GM11168 (cell line): ENCODE data around the gene ARPC1A.
"Not testable (repeated sequence)": the region's sequence is repeated elsewhere in the genome, so short reads cannot be mapped to it uniquely, and the experiment has no call there.

Experiments used
- in situ Hi-C: fragments of 300-500 bp; cut with MboI; formaldehyde crosslinking; loops from one replicate; pipeline ENCODE4 v1.12.0; 2022; ENCODE audit warnings: low sequenced_read_pairs; ENCODE audit not compliant: unreplicated experiment

Gene ARPC1A

DNA sequence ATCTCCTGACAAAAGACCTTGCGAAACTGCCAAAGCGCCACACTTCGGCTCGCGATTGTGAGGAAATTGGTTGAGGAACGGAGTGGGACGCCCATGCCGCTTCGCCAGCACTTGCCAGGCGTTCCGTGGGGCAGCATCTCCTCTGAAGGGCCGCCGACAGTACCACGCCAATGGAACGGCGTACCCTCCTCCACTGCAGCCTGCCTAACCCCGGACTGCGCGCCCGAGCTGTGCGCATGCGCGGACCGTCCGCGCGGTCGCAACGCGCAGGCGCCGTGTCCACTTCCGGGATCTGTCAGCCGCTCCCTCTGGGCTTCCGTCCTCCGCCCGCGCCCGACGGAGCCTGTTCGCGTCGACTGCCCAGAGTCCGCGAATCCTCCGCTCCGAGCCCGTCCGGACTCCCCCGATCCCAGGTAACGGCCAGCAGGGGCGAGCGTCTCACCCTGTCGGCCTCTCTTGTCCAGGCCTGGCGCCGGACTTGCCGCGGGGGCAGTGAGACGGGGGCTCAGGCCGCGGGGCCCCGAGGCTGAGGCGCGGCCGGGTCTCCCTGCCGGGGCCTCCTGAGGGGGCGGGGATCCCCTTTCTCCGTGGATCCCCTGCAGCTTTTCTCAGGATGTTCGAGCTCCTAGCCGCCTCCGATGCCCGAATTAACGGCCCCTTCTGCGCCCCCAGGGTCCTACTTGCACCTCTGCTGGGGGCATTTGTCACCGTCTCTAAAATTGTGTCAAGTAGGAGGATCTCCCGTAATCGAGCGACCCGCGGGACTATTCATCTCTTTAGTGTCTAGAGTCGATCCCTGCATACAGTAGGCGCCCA is at the start of gene ARPC1A:
ARPC1A (plus strand) TSS at position 307 of the 816 bp plus-strand sequence. CDS start 7,456 bp downstream, outside the sequence.
- in situ Hi-C loops: loop anchor here (25.0 kb wide), 1 partner anchor 1088 kb away; no protein-coding TSS in a partner anchor

DNA sequence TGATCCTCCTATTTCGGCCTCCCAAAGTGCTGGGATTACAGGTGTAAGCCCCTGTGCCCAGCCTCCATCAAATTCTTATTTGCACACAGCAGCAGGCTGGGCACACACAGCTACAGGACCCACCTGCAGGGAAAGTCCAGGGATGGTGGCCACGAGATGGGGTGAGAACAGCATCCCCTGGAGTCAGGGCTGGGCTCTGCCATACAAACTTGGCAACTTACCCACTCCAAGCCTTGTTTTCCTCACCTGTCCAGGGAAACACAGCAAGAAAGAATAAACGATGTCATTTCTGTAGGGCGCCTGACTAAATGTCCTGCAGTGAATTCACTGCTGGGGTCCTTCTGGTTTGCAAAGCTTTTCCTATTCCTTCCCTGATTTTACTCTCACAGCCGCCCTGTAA is 47.5 kb upstream of the ARPC1A start:
- in situ Hi-C loops: no loop called here

DNA sequence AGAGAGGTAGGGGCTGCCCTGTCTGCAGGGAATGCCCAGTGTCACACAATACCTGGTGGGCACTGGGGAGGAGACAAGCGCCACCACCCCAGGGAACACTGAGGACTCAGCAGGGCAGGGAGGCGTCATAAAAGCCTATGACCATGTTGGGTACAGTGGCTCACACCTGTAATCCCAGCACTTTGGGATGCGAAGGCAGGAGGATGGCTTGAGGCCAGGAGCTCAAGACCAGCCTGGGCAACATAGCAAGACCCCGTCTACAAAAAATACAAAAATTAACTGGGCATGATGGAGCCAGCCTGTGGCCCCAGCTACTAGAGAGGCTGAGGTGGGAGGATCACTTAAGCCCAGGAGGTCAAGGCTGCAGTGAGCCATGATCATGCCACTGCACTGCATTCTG is 41.5 kb upstream of the ARPC1A start:
- in situ Hi-C loops: not testable (repeated sequence)

DNA sequence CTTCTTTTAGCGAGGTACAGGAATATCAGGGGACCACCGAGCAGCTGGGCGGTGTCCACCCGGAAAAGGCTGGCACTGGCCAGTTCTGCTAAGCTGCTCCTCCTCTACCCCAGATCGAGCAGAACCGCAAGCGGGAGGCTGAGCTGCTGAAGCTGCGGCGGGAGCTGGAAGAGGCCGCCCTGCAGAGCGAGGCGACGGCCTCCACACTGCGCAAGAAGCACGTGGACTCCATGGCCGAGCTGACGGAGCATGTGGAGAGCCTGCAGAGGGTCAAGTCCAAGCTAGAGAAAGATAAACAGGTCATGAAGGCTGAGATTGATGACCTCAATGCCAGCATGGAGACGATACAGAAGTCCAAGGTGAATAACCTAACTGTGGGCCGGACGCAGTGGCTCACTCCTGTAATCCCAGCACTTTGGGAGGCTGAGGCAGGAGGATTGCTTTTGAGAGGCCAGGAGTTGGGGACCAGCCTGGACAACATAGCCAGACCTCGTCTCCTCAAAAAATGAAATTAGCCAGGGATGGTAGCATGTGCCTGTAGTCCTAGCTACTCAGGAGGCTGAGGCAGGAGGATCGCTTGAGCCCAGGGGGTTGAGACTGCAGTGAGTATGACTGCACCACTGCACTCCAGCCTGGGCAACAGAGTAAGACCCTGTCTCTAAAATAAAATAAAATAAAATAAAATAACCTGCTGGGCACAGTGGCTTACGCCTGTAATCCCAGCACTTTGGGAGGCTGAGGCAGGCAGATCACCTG is 37.7 kb upstream of the ARPC1A start:
- in situ Hi-C loops: no loop called here

DNA sequence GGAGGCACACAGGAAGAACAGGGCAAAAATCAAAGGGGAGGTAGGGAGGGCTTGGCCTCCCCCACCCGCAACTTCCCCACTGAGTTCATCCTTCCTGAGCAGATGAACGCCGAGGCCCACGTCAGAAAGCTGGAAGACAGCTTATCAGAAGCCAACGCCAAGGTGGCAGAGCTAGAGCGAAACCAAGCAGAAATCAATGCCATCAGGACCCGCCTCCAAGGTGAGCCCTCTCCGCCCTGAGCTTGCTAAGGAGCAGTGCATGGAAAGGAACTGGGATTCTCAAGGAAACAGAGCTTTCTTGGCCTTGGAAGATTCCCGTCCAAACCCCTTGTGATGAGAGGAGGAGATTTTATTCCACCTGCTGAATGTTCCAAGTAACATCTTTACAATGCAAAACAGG is 36.5 kb upstream of the ARPC1A start:
- in situ Hi-C loops: no loop called here

DNA sequence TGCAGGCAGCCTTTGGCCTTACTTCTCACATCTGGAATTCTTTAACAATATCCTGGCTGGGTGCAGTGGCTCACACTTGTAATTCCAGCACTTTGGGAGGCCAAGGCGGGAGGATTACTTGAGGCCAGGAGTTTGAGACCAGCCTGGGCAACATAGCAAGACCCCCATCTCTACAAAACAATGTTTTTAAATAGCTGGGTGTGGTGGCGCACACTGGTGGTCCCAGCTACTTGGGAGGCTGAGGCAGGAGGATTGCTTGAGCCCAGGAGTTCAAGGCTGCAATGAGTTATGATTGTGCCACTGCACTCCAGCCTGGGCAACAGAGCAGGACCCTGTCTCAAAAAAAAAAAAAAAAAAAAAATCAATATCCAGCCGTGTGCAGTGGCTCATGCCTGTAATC is 35.5 kb upstream of the ARPC1A start:
- in situ Hi-C loops: not testable (repeated sequence)

DNA sequence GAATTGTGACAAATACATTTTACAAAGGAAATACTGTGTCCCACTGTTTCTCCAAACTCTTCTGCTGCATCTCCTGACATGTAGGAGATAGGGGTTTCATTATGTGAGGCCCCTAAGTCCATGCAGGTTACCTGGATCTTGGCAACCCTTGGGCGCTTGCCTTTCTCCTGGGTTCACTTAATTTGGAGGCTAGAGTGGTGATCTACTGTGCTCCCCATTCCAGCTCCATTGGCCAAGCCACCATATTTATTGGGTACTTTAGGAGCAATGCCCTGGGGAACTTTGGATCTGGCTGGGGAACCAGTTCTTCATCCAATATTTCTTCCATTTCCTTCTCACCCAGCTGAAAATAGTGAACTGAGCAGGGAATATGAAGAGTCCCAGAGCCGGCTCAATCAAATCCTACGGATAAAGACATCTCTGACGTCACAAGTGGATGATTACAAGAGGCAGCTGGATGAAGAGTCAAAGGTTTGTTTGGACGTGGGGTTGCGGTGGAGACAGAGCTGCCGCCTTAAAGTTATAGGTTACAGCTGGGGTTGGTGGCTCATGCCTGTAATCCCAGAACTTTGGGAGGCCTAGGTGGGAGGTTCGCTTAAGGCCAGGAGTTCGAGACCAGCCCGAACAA is 34.6 kb upstream of the ARPC1A start:
- in situ Hi-C loops: no loop called here

DNA sequence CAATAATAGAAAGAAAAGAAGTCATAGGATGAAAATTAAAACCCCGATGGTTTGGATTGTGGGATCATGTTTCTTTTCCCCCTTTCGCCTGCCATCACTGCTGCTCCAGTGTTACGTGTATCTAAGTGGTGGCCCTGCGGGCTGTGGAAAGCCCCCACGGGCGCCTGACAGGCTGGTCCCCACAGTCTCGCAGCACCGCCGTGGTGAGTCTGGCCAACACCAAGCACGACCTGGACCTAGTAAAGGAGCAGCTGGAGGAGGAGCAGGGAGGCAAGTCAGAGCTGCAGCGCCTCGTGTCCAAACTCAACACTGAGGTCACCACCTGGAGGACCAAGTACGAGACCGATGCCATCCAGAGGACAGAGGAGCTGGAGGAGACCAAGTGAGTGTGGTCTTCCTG is 33.6 kb upstream of the ARPC1A start:
- in situ Hi-C loops: no loop called here

DNA sequence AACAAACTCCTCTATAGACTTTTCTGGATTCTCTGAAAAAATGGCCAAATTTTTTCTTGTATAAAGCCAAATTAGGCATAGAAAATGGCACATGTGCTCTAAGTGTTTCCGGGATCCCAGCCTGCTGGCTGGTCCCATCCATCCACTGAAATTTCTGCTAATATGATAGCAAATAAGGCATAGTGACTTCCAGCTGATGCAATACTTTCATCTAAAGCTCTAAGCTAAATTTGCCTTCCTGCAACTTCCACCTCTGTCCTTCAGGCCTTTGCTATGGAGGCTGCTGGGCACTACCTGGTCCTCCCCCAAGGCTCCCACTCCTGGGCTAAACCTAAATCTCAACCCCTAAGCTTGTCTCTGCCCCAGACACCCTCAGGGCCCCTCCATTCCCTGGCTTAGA is 32.5 kb upstream of the ARPC1A start:
- in situ Hi-C loops: no loop called here

DNA sequence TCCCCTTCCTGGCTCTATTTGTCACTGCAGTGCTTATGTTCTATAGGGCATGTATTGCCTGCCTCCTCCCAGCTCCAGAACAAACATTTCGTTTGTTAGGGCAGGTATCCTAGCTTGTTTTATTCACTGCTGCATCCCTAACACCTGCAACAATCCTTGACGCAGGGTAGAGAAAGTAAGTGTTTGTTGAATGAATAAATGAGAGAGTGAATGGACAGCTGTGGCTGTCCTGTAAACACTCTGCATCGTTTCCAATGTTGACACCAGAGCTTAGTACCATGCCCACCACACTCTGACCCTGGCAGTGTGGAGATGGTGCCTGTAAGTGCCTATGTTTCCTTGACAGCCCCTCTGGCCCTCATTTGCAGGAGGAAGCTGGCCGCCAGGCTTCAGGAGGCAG is 32.0 kb upstream of the ARPC1A start:
- in situ Hi-C loops: no loop called here

DNA sequence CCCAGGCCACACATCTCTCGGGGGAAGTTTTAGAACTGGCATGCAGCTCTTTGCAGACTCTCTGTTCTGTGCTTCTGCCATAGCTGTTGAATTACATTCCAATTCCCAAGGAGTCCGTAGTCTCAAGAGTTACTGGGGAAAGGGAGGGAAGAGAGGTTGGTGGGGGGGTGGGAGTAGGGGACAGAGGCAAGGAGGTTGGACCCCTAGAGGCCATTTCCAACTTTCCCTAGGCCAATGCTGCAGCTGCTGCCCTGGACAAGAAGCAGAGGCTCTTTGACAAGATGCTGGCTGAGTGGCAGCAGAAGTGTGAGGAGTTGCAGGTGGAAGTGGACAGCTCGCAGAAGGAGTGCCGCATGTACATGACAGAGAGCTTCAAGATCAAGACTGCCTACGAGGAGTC is 29.2 kb upstream of the ARPC1A start:
- in situ Hi-C loops: no loop called here

DNA sequence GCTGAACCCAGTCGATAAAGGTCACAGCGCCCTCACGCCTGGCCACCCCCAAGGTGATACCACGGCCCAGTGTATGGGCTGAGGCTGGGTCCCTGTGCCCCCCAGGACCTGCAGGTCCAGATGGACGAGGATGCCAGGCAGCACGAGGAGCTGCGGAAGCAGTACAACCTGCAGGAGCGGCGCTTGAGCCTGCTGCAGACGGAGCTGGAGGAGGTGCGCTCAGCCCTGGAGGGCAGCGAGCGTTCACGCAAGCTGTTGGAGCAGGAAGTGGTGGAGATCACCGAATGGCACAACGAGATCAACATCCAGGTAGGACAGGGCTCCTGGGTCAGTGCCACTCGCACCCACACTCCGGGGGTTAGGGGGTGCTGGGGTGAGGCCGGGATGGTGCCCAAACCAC is 24.2 kb upstream of the ARPC1A start:
- in situ Hi-C loops: no loop called here

DNA sequence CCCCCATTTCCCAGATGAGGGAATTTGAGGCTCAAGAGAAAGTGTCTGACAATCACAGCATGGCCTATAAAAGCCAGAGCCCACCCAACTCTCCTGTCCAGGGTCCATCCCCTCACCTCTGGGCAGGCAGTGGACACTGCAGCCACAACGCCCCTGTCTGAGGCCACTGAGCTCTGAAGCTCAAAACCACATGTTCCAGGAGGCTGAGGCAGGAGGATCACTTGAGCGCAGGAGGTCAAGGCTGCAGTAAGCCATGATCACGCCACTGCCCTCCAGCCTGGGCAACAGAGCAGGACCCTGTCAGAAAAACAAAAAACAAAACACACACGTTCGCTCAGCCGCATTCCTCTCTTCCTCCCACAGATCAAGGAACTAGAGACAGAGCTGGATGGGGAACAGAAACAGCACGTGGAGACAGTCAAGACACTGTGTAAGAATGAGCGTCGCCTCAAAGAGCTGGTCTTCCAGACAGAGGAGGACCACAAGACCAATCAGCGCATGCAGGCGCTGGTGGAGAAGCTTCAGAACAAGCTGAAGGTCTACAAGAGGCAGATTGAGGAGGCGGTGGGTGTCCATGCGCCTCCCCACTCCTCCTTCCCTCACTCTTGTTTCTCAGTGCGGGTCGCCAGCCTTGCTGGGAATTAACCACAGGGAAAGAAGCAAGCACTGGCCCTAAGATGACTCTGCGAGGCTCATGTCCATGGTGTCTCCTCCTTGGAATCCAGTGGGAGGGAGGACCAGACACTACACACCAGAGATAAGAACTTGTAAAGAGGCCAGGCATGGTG is 20.0 kb upstream of the ARPC1A start:
- in situ Hi-C loops: no loop called here

DNA sequence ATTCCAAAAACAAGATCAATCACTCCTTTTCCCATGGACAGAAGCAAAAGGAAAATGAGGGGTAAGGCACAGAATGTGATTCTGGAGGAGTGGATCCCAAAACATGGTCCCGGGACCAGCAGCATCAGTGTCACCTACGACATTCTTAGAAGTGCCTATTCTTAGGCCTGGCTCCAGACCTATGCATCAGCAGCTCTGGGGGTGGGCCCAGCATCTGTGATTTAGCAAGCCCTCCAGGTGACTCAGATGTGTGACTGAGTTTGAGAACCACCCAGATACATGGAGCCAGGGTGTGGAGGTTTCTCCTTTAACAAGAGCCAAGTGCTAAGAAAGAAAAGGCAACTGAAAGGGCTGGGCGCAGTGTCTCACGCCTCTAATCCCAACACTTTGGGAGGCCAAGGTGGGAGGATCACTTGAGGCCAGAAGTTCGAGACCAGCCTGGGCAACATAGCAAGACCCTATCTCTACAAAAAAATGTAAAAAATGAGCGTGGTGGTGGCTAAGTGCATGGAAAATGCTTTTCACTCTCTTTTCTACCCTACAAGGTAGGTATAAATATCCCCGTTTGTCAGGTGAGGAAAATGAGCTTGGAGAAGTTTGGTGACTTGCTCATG is 17.1 kb upstream of the ARPC1A start:
- in situ Hi-C loops: no loop called here

DNA sequence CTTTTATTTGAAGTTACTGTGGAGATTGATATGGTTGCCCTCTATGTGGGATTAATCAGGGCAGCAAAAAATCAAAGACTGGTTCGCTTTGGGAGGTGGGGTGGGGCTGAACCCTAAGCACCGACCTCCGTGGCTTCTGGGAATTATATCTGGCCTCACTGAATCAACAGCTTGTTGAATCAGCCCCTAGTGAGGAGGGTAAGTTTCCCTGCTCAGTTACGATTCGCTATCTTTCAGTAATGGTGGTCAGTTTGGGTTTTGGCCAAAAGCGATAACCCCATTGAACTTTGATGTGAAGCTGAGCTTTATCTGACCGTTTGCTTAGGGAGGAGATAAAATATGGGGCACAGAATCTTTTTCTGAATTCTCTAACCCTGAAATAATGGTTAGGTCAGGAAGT is 16.6 kb upstream of the ARPC1A start:
- in situ Hi-C loops: no loop called here

DNA sequence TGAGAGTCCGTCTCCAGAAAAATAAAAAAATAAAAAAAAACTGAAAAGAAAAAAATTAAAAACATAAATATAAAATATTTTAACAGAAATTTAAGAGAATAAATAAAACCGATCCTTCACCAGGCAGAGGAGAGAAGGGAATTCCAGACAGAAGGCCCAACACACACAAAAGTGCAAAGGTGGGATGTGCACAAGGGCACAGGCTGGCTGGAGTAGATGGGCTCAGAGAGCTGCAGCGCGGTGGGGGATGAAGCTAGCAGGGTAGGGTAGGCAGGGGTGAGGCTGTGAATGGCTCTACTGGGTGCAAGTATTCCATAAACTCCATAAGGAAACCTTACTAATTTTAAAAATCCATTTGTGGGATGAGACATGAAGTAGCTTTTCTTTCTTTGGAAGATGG is 15.7 kb upstream of the ARPC1A start:
- in situ Hi-C loops: loop anchor here (5.0 kb wide), 1 partner anchor 268 kb away; no protein-coding TSS in a partner anchor

DNA sequence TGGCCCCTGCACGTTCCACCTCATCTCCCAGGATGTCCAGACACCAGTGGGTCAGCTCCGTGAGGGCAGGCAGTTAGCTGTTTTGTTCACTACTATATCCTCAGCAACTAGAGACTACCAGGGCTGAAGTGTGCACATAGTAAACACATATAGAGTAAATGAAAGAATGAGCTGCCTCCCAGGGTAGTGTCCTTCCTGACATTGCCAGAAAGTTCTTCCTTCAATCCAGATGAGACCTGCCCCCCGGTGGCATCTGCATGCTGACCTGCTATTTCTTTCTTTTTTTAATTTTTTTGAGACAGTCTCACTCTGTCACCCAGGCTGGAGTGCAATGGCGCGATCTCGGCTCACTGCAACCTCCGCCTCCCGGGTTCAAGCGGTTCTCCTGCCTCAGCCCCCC is 14.0 kb upstream of the ARPC1A start:
- in situ Hi-C loops: loop anchor here (5.0 kb wide), 1 partner anchor 269 kb away; no protein-coding TSS in a partner anchor

DNA sequence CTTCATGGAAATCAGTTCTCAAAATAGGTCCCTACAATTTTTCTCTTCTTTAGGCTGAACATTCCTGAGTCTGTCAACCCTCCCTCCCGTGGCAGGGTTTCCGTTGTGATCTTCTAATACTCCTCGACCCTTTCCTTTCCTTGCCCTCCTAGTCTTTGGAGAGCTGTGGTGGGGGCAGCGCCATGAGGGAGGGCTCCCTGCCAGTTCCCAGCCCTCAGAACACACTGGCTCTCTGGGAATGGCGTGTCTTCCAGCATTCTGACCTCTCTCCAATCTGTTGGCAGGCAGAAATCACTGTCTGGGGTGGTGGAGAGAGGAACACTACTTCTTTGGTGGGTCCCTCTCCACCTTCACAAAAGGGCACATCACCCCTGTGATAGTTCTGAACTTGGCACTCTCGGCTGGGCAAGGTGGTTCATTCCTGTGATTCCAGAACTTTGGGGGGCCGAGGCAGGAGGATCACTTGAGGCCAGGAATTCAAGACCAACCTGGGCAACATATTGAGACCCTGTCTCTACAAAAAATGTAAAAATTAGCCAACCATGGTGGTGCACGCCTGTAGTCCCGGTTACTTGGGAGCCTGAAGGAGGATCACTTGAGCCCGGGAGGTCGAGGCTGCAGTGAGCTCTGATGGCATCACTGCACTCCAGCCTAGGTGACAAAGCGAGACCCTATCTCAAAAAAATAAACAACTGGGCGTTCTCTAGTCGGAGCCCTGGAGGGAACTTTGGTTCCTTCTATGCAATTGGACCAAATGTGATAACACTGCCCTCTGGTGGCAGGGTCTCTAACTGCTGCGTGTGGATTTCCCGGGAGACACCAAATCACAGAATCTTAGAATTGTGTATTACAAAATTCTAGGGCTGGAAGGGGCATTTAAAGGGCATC is 13.1 kb upstream of the ARPC1A start:
- in situ Hi-C loops: loop anchor here (5.0 kb wide), 1 partner anchor 270 kb away; no protein-coding TSS in a partner anchor

DNA sequence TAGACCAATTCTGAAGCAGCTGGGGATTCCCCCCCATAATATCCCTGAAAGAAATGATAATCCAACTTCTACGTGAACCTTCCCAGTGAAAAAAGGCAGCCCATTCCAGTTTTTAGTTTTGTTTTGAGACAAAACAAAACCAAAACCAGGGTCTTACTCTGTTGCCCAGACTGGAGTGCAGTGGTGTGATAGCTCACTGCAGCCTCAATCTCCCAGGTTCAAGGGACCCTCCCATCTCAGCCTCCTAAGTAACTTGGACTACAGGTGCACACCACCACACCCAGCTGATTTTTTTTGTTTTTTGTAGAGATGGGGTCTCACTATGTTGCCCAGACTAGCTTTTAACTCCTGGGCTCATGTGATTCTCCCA is 12.5 kb upstream of the ARPC1A start:
- in situ Hi-C loops: loop anchor here (5.0 kb wide), 1 partner anchor 271 kb away; no protein-coding TSS in a partner anchor
